DOHH2 (cell line): ENCODE data around the gene PKM.

Source experiments
- H3F3A ChIP-seq: fragments of 200-600 bp; sonication (generic), shearing (Covaris generic); 2 replicates; pipeline ENCODE4 v1.6.0; 2016; ENCODE audit warnings: antibody characterized with exemption, mild to moderate bottlenecking; ENCODE audit not compliant: control insufficient read depth, insufficient read depth
- H3K27ac ChIP-seq: fragments of 200-600 bp; sonication (generic); 2 replicates; pipeline ENCODE4 v1.5.1; 2014; ENCODE audit warnings: low read depth, mild to moderate bottlenecking, low read length, moderate library complexity
- H3K27me3 ChIP-seq: fragments of 200-600 bp; sonication (generic); 2 replicates; pipeline ENCODE4 v1.6.1; 2014; ENCODE audit warnings: mild to moderate bottlenecking, low read length, mixed read lengths; ENCODE audit not compliant: control insufficient read depth
- H3K36me3 ChIP-seq: fragments of 200-600 bp; sonication (generic); 2 replicates; pipeline ENCODE4 v1.6.1; 2014; ENCODE audit warnings: mild to moderate bottlenecking, low read length, moderate library complexity, mixed read lengths; ENCODE audit not compliant: control insufficient read depth
- H3K4me1 ChIP-seq: fragments of 200-600 bp; sonication (generic); 2 replicates; pipeline ENCODE4 v1.6.1; 2014; ENCODE audit warnings: mild to moderate bottlenecking, low read length, mixed read lengths; ENCODE audit not compliant: control insufficient read depth
- H3K4me2 ChIP-seq: fragments of 200-600 bp; sonication (generic); 2 replicates; pipeline ENCODE4 v1.6.0; 2014; ENCODE audit warnings: mild to moderate bottlenecking, low read length, moderate library complexity
- H3K4me3 ChIP-seq: fragments of 200-600 bp; sonication (generic); 2 replicates; pipeline ENCODE4 v1.5.1; 2014; ENCODE audit warnings: mild to moderate bottlenecking, low read length, mixed read lengths
- H3K79me2 ChIP-seq: fragments of 200-600 bp; sonication (generic); 2 replicates; pipeline ENCODE4 v1.6.1; 2014; ENCODE audit warnings: mild to moderate bottlenecking, low read length, mixed read lengths; ENCODE audit not compliant: control insufficient read depth
- H3K9me2 ChIP-seq: fragments of 200-600 bp; sonication (generic); replicated peaks from 2 replicates; pipeline ENCODE4 v1.6.1; 2014; ENCODE audit warnings: mild to moderate bottlenecking, low read length, mixed read lengths; ENCODE audit not compliant: control insufficient read depth
- H3K9me3 ChIP-seq: fragments of 200-600 bp; sonication (generic); 2 replicates; pipeline ENCODE4 v1.6.1; 2014; ENCODE audit warnings: antibody characterized with exemption, low read length, mixed read lengths; ENCODE audit not compliant: control insufficient read depth, insufficient read depth
- H4K20me1 ChIP-seq: fragments of 200-600 bp; sonication (generic); 2 replicates; pipeline ENCODE4 v1.6.0; 2014; ENCODE audit warnings: low read depth, mild to moderate bottlenecking, antibody characterized with exemption, low read length, moderate library complexity; ENCODE audit not compliant: control insufficient read depth, insufficient read depth
- CTCF ChIP-seq: fragments of 200-600 bp; sonication (generic); IDR thresholded peaks from one replicate; pipeline ENCODE4 v1.5.1; 2014; ENCODE audit warnings: antibody characterized with exemption, mild to moderate bottlenecking, low read depth, low read length; ENCODE audit not compliant: poor library complexity, severe bottlenecking
- EZH2phosphoT487 ChIP-seq: fragments of 200-600 bp; sonication (generic); IDR thresholded peaks from 2 replicates; pipeline ENCODE4 v1.6.1; 2017; ENCODE audit warnings: borderline replicate concordance, mild to moderate bottlenecking, antibody characterized with exemption, low read length, moderate library complexity, mixed read lengths

The PKM gene

GRCh38 chr15:72207558-72208085 lies 23.4 kb downstream of the PKM start:
- no peak overlapping the region for H3K27ac ChIP-seq
- peaks cover 58% of the 10 kb centered on the region for H3F3A ChIP-seq
- no peaks in the 10 kb centered on the region for H3K27me3 ChIP-seq
- H3K4me1 ChIP-seq, result no peaks in the 10 kb centered on the region
- no peaks in the 10 kb centered on the region for H3K9me2 ChIP-seq
- no peak for TF ChIP-seq EZH2phosphoT487
- TF ChIP-seq CTCF, result no peak
- H3K79me2 ChIP-seq, result peaks cover 36% of the 10 kb centered on the region
- peaks cover 61% of the 10 kb centered on the region for H4K20me1 ChIP-seq
- H3K36me3 ChIP-seq, result peaks cover 98% of the 10 kb centered on the region
- H3K4me3 ChIP-seq, result no peak overlapping the region
- no peaks in the 10 kb centered on the region for H3K9me3 ChIP-seq
- H3K4me2 ChIP-seq, result no peak overlapping the region

- Histone ChIP-seq H3K27ac (no peak overlapping the region), H3K4me2 (no peak overlapping the region), H3K27me3 (no peaks in the 10 kb centered on the region), H3K36me3 (peaks cover 98% of the 10 kb centered on the region), H3K4me1 (0 out of 2 replicates have a peak, but pooled peaks cover under 1% of the 10 kb centered on the region), H3K9me3 (no peaks in the 10 kb centered on the region), H3K79me2 (peaks cover 29% of the 10 kb centered on the region), H3K4me3 (no peak overlapping the region), H4K20me1 (peaks cover 64% of the 10 kb centered on the region), H3K9me2 (no peaks in the 10 kb centered on the region), H3F3A (peaks cover 63% of the 10 kb centered on the region)
- TF ChIP-seq CTCF (no peak), EZH2phosphoT487 (no peak)
These were observed 24.4 kb downstream of the PKM start for GRCh38 chr15:72206677-72207000.

- H3K27me3 ChIP-seq, result no peaks in the 10 kb centered on the region
- H4K20me1 ChIP-seq, result peaks cover 61% of the 10 kb centered on the region
- peaks cover 98% of the 10 kb centered on the region for H3K36me3 ChIP-seq
- no peaks in the 10 kb centered on the region for H3K9me2 ChIP-seq
- H3K4me3 ChIP-seq, result no peak overlapping the region
- 0 out of 2 replicates have a peak, but pooled peaks cover 4% of the 10 kb centered on the region for H3K4me1 ChIP-seq
- peaks cover 66% of the 10 kb centered on the region for H3F3A ChIP-seq
- H3K79me2 ChIP-seq, result peaks cover 24% of the 10 kb centered on the region
- H3K27ac ChIP-seq, result no peak overlapping the region
- TF ChIP-seq EZH2phosphoT487, result no peak
- no peak for TF ChIP-seq CTCF
- H3K9me3 ChIP-seq, result no peaks in the 10 kb centered on the region
- no peak overlapping the region for H3K4me2 ChIP-seq
These were observed 24.9 kb downstream of the PKM start for GRCh38 chr15:72205896-72206676.
